Measurements from ENCODE around the gene PRND. TPM values are rescaled to one million over a fixed set of nuclear protein-coding genes. Genes with fewer than 3 reads are reported as not detected.

Gene PRND
- total RNA-seq, 1 experiment from 2014 or later, result not detected

GRCh38 chr20:4697831-4698221 lies 23.9 kb upstream of the PRND start:
- Histone ChIP-seq H3K4me1 (replicated peaks; ENCODE audit: insufficient read depth) (peaks cover 3% of the 10 kb centered on the region; the same call in 1 of the 2 replicates), H3K9me3 (ENCODE audit: insufficient read depth, low read depth) (no peaks in the 10 kb centered on the region), H3K36me3 (ENCODE audit: low read depth) (peaks cover 57% of the 10 kb centered on the region), H3K4me3 (no peak overlapping the region), H3K79me2 (ENCODE audit: low read depth) (peaks cover 62% of the 10 kb centered on the region), H3F3A (ENCODE audit: insufficient read depth, low read depth) (peaks cover 62% of the 10 kb centered on the region; the same call in 1 of the 2 replicates), H2AFZ (no peak overlapping the region), H3K4me2 (no peak overlapping the region), H3K9me2 (ENCODE audit: insufficient read depth) (no peaks in the 10 kb centered on the region), H3K27ac (no peak overlapping the region), H4K20me1 (ENCODE audit: insufficient read depth) (peaks cover 70% of the 10 kb centered on the region), H3K27me3 (ENCODE audit: insufficient read depth, low read depth) (no peaks in the 10 kb centered on the region)
- POLR2A ChIA-PET (ENCODE audit: unreplicated experiment), result interaction anchor here (0.6 kb wide), 1 partner anchor 429 kb away, joined by 3 read pairs; no protein-coding TSS in a partner anchor
- no peak for DNase-seq
- intact Hi-C loops (cut with micrococcal nuclease; ENCODE audit: unreplicated experiment), result no loop called here
- TF ChIP-seq EZH2 (IDR thresholded peaks at IDR 0.05; ENCODE audit: low read depth), result no peak
- TF ChIP-seq, protein P1, sequence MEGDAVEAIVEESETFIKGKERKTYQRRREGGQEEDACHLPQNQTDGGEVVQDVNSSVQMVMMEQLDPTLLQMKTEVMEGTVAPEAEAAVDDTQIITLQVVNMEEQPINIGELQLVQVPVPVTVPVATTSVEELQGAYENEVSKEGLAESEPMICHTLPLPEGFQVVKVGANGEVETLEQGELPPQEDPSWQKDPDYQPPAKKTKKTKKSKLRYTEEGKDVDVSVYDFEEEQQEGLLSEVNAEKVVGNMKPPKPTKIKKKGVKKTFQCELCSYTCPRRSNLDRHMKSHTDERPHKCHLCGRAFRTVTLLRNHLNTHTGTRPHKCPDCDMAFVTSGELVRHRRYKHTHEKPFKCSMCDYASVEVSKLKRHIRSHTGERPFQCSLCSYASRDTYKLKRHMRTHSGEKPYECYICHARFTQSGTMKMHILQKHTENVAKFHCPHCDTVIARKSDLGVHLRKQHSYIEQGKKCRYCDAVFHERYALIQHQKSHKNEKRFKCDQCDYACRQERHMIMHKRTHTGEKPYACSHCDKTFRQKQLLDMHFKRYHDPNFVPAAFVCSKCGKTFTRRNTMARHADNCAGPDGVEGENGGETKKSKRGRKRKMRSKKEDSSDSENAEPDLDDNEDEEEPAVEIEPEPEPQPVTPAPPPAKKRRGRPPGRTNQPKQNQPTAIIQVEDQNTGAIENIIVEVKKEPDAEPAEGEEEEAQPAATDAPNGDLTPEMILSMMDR (conservative IDR thresholded peaks at IDR 0.05), result no peak
- BruUV-seq (replicated peaks), result no TSS peak
- CTCF ChIA-PET, result no interaction called here

DNA sequence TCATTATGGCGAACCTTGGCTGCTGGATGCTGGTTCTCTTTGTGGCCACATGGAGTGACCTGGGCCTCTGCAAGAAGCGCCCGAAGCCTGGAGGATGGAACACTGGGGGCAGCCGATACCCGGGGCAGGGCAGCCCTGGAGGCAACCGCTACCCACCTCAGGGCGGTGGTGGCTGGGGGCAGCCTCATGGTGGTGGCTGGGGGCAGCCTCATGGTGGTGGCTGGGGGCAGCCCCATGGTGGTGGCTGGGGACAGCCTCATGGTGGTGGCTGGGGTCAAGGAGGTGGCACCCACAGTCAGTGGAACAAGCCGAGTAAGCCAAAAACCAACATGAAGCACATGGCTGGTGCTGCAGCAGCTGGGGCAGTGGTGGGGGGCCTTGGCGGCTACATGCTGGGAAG lies 22.5 kb upstream of the PRND start:
- no peak for DNase-seq
- H3K27ac ChIP-seq, result no peak overlapping the region
- CTCF ChIA-PET, result no interaction called here
- no peaks in the 10 kb centered on the region for H3K27me3 ChIP-seq (ENCODE audit: insufficient read depth, low read depth)
- peaks cover 68% of the 10 kb centered on the region for H3F3A ChIP-seq (ENCODE audit: insufficient read depth, low read depth)
- peaks cover 58% of the 10 kb centered on the region for H4K20me1 ChIP-seq (ENCODE audit: insufficient read depth)
- peaks cover 48% of the 10 kb centered on the region for H3K79me2 ChIP-seq (ENCODE audit: low read depth)
- H3K9me3 ChIP-seq (ENCODE audit: insufficient read depth, low read depth), result no peaks in the 10 kb centered on the region
- no peak overlapping the region for H3K4me2 ChIP-seq
- H3K36me3 ChIP-seq (ENCODE audit: low read depth), result peaks cover 45% of the 10 kb centered on the region
- intact Hi-C loops (cut with micrococcal nuclease; ENCODE audit: unreplicated experiment), result no loop called here
- H3K4me1 ChIP-seq (replicated peaks; ENCODE audit: insufficient read depth), result peaks cover 17% of the 10 kb centered on the region
- BruUV-seq (replicated peaks), result no TSS peak
- POLR2A ChIA-PET (ENCODE audit: unreplicated experiment), result no interaction called here
- no peak overlapping the region for H2AFZ ChIP-seq
- TF ChIP-seq EZH2 (IDR thresholded peaks at IDR 0.05; ENCODE audit: low read depth), result no peak
- TF ChIP-seq, protein P1 (conservative IDR thresholded peaks at IDR 0.05), result no peak
- H3K9me2 ChIP-seq (ENCODE audit: insufficient read depth), result no peaks in the 10 kb centered on the region
- H3K4me3 ChIP-seq, result no peak overlapping the region

DNA sequence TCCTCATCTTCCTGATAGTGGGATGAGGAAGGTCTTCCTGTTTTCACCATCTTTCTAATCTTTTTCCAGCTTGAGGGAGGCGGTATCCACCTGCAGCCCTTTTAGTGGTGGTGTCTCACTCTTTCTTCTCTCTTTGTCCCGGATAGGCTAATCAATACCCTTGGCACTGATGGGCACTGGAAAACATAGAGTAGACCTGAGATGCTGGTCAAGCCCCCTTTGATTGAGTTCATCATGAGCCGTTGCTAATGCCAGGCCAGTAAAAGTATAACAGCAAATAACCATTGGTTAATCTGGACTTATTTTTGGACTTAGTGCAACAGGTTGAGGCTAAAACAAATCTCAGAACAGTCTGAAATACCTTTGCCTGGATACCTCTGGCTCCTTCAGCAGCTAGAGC lies 21.8 kb upstream of the PRND start:
- intact Hi-C loops (cut with micrococcal nuclease; ENCODE audit: unreplicated experiment), result no loop called here
- BruUV-seq (replicated peaks), result no TSS peak
- peaks cover 19% of the 10 kb centered on the region for H3K4me1 ChIP-seq (replicated peaks; ENCODE audit: insufficient read depth)
- H3K27ac ChIP-seq, result no peak overlapping the region
- no peak overlapping the region for H2AFZ ChIP-seq
- H3K9me2 ChIP-seq (ENCODE audit: insufficient read depth), result no peaks in the 10 kb centered on the region
- H3K79me2 ChIP-seq (ENCODE audit: low read depth), result peaks cover 40% of the 10 kb centered on the region
- CTCF ChIA-PET, result no interaction called here
- peaks cover 50% of the 10 kb centered on the region for H4K20me1 ChIP-seq (ENCODE audit: insufficient read depth)
- no peak for DNase-seq
- no peaks in the 10 kb centered on the region for H3K9me3 ChIP-seq (ENCODE audit: insufficient read depth, low read depth)
- no peaks in the 10 kb centered on the region for H3K27me3 ChIP-seq (ENCODE audit: insufficient read depth, low read depth)
- no peak for TF ChIP-seq EZH2 (IDR thresholded peaks at IDR 0.05; ENCODE audit: low read depth)
- TF ChIP-seq, protein P1 (conservative IDR thresholded peaks at IDR 0.05), result no peak
- POLR2A ChIA-PET (ENCODE audit: unreplicated experiment), result no interaction called here
- no peak overlapping the region for H3K4me3 ChIP-seq
- peaks cover 42% of the 10 kb centered on the region for H3K36me3 ChIP-seq (ENCODE audit: low read depth)
- no peak overlapping the region for H3K4me2 ChIP-seq
- peaks cover 63% of the 10 kb centered on the region for H3F3A ChIP-seq (ENCODE audit: insufficient read depth, low read depth)

Measured in PC-9 (cell line).